Neural cell (in vitro differentiated cells): ENCODE results near the gene KIF22.

Source experiments
- CTCF ChIP-seq: fragments of 450-650 bp; IDR thresholded peaks from 2 replicates; pipeline ENCODE4 v1.5.1; 2014; ENCODE audit warnings: antibody characterized with exemption, mild to moderate bottlenecking, moderate library complexity; ENCODE audit not compliant: poor library complexity, severe bottlenecking
- EZH2 ChIP-seq: fragments of 200-600, 300-800 bp; shearing (Covaris generic), sonication (generic); IDR thresholded peaks from 2 replicates; pipeline ENCODE4 v1.6.1; 2014; ENCODE audit warnings: antibody characterized with exemption, low read length, borderline replicate concordance, mild to moderate bottlenecking; ENCODE audit not compliant: insufficient read depth, poor library complexity, severe bottlenecking
- POLR2AphosphoS5 ChIP-seq: IDR thresholded peaks from 2 replicates; pipeline ENCODE4 v1.6.1; 2012
- TAF1 ChIP-seq: IDR thresholded peaks from 2 replicates; pipeline ENCODE4 v1.6.1; 2012; ENCODE audit warnings: low read depth

- TF ChIP-seq TAF1 (no peak), POLR2AphosphoS5 (no peak), CTCF (no peak), EZH2 (no peak)
Measured at GRCh38 chr16:29791845-29792807, 1.6 kb downstream of the KIF22 start.
